WI38 (cell line): ENCODE data around the gene ARHGAP45.

Experiments
- H3K4me3 ChIP-seq: 2 replicates; pipeline ENCODE4 v1.5.1; 2011; ENCODE audit warnings: low read depth, mild to moderate bottlenecking, control low read depth, low read length
- CTCF ChIP-seq: IDR thresholded peaks from 2 replicates; pipeline ENCODE4 v1.5.1; 2012; ENCODE audit warnings: low read depth, mild to moderate bottlenecking, control low read depth, low read length

The ARHGAP45 gene

GRCh38 chr19:1076046-1076386, 9.0 kb downstream of the ARHGAP45 start:
- no peak for TF ChIP-seq CTCF

GRCh38 chr19:1076951-1077350, 10.0 kb downstream of the ARHGAP45 start:
- H3K4me3 ChIP-seq, result no peak overlapping the region
- TF ChIP-seq CTCF, result no peak

More at GRCh38 chr19:1076046-1076386, 9.0 kb downstream of the ARHGAP45 start:
- H3K4me3 ChIP-seq, result no peak overlapping the region

- no peak for TF ChIP-seq CTCF
- no peak overlapping the region for H3K4me3 ChIP-seq
These were observed 12.7 kb downstream of the ARHGAP45 start for GRCh38 chr19:1079566-1080111.

GRCh38 chr19:1080360-1081161, 13.6 kb downstream of the ARHGAP45 start:
- H3K4me3 ChIP-seq, result no peak overlapping the region
- TF ChIP-seq CTCF, result no peak

- no peak overlapping the region for H3K4me3 ChIP-seq
- TF ChIP-seq CTCF, result no peak
These were observed 14.6 kb downstream of the ARHGAP45 start for GRCh38 chr19:1081301-1082164.

- no peak for TF ChIP-seq CTCF
These were observed 15.4 kb downstream of the ARHGAP45 start for GRCh38 chr19:1082165-1082927.

More at GRCh38 chr19:1082165-1082927, 15.4 kb downstream of the ARHGAP45 start:
- no peak overlapping the region for H3K4me3 ChIP-seq
